ENCODE data around the gene RFPL3. TPM values are rescaled to one million over a fixed set of nuclear protein-coding genes. Genes with fewer than 3 reads are reported as not detected.

Gene RFPL3
- total and polyA plus RNA-seq, 2 donors (not counting 1 experiment from before 2014, with no cell fraction given), result not detected

- Histone ChIP-seq H3K9ac (ENCODE audit: insufficient read depth, low read length) (no peak overlapping the region), H3K4me3 (replicated peaks in 1 of 4; ENCODE audit: control extremely low read depth in 1 of 4, insufficient read depth in 1 of 4, low read depth in 3 of 4, low read length in 4 of 4) (peak overlapping the region in 2 of 4 experiments; percentile 91 to 100), H3K9me3 (ENCODE audit: control insufficient read depth, insufficient read depth, low read depth, low read length) (no peaks in the 10 kb centered on the region), H3K36me3 (ENCODE audit: control insufficient read depth, insufficient read depth, low read length) (peaks cover 3% of the 10 kb centered on the region), H3K79me2 (ENCODE audit: control insufficient read depth, insufficient read depth, low read length) (peaks cover 24% of the 10 kb centered on the region), H4K20me1 (ENCODE audit: control insufficient read depth, extremely low read depth, insufficient read depth, low read length) (no peaks in the 10 kb centered on the region), H3K27me3 (ENCODE audit: control insufficient read depth, insufficient read depth, low read length) (no peaks in the 10 kb centered on the region), H3K27ac (ENCODE audit: insufficient read depth, low read length) (no peak overlapping the region), H2AFZ (ENCODE audit: low read length) (no peak overlapping the region), H3K4me1 (ENCODE audit: control insufficient read depth, extremely low read depth, insufficient read depth, low read length) (no peaks in the 10 kb centered on the region), H3K4me2 (ENCODE audit: extremely low read depth, insufficient read depth, low read length) (peak overlapping the region; percentile 76)
- DNase-seq (ENCODE audit: low read depth in 2 of 2), result no peak
- no peak for TF ChIP-seq EZH2 (IDR thresholded peaks at IDR 0.05; ENCODE audit: low read length, missing control alignments)
- TF ChIP-seq, protein P1, sequence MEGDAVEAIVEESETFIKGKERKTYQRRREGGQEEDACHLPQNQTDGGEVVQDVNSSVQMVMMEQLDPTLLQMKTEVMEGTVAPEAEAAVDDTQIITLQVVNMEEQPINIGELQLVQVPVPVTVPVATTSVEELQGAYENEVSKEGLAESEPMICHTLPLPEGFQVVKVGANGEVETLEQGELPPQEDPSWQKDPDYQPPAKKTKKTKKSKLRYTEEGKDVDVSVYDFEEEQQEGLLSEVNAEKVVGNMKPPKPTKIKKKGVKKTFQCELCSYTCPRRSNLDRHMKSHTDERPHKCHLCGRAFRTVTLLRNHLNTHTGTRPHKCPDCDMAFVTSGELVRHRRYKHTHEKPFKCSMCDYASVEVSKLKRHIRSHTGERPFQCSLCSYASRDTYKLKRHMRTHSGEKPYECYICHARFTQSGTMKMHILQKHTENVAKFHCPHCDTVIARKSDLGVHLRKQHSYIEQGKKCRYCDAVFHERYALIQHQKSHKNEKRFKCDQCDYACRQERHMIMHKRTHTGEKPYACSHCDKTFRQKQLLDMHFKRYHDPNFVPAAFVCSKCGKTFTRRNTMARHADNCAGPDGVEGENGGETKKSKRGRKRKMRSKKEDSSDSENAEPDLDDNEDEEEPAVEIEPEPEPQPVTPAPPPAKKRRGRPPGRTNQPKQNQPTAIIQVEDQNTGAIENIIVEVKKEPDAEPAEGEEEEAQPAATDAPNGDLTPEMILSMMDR (conservative IDR thresholded peaks at IDR 0.05 in 1 of 2, IDR thresholded peaks at IDR 0.05 in 1 of 2; ENCODE audit: low read depth in 1 of 2, low read length in 2 of 2), result no peak
These were observed 52.8 kb downstream of the RFPL3 start for GRCh38 chr22:32410459-32410858.

Other genes with a start within 250 kb of the RFPL3 start
- gene C22orf42, start 198.6 kb upstream of the RFPL3 start, total RNA-seq, result not detected in 2 replicates
- gene C22orf42, start 198.6 kb upstream of the RFPL3 start, polyA plus RNA-seq, result not detected in 2 replicates
- gene RFPL2, start 152.8 kb upstream of the RFPL3 start, total RNA-seq, result not detected in 2 replicates
- gene RFPL2, start 152.8 kb upstream of the RFPL3 start, polyA plus RNA-seq, result not detected in 2 replicates
- not detected in 2 replicates for gene SLC5A4, start 102.5 kb upstream of the RFPL3 start, total RNA-seq
- gene SLC5A4, start 102.5 kb upstream of the RFPL3 start, polyA plus RNA-seq, result 0.02 and 0.06 TPM in 2 replicates
- 88.7 and 106 TPM in 2 replicates for gene RTCB, start 54.4 kb downstream of the RFPL3 start, total RNA-seq
- 111 and 130 TPM in 2 replicates for gene RTCB, start 54.4 kb downstream of the RFPL3 start, polyA plus RNA-seq
- not detected in 2 replicates for gene BPIFC, start 106.6 kb downstream of the RFPL3 start, total RNA-seq
- not detected in 2 replicates for gene BPIFC, start 106.6 kb downstream of the RFPL3 start, polyA plus RNA-seq
- 39.5 and 51.2 TPM in 2 replicates for gene FBXO7, start 116.9 kb downstream of the RFPL3 start, total RNA-seq
- gene FBXO7, start 116.9 kb downstream of the RFPL3 start, polyA plus RNA-seq, result 117 and 130 TPM in 2 replicates

Measured in fibroblast of lung (primary cell).